ENCODE measurements around the gene KPNB1.
A peak's percentile ranks its signal among the peaks of the same experiment; 100 is the strongest.

The KPNB1 gene

DNA sequence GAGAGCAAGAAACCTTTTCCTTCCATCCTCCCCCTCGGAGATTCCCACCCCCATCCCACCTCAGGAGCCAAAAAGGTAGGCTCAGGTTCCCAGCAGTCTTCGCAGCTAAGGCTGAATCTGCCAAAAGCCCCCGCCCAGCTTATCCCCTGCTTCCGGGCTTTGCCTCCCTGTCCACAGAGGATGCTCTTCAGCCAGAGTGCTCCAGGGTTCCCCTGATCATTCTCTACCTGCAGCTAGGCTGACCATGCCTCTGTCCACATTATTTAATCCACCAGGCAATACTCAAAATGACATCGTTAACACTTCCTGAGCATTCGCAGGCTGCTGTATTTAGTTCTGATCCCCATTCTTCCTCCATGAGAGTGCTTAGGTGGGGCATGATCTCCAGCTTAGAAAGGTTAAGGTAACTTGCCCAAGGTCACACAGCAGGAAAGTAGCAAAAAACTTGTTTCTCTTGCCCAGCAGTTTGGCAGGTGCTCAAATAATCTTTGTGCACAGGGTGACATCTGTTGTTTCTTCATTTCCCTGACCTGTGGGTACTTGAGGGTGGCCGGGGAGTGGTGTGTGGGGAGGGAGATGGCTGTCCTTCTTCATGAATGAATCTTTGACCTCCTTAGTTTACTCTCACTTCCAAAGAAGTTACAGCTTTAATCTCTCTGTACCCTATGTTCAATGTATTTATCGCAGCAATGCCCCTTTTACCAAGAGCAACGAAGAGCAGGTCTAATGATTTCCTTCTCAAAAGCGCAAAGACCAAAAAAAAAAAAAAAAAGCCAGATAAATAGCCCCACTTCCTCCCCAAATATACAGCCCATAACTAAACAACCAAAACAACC, 43.4 kb downstream of the KPNB1 start (continued):
- no peak; the same call in 1 of the 2 replicates for TF ChIP-seq GLIS1 (tag by site-specific recombination; IDR thresholded peaks at IDR 0.05)
- TF ChIP-seq EGR2 (tag by site-specific recombination; IDR thresholded peaks at IDR 0.05; ENCODE audit: low read depth) = peak; percentile 76
- no peak for TF ChIP-seq ZNF18 (tag by site-specific recombination; IDR thresholded peaks at IDR 0.05)
- no peak for TF ChIP-seq ZNF148 (tag by site-specific recombination; IDR thresholded peaks at IDR 0.05; ENCODE audit: borderline replicate concordance)
- 0 out of 2 replicates have a peak, but pooled peaks have one; percentile 25 for TF ChIP-seq ZEB2 (tag by site-specific recombination; IDR thresholded peaks at IDR 0.05)
- TF ChIP-seq ZNF664 (tag by site-specific recombination; IDR thresholded peaks at IDR 0.05) = no peak
- TF ChIP-seq ZNF138 (tag by site-specific recombination; IDR thresholded peaks at IDR 0.05; ENCODE audit: borderline replicate concordance) = no peak
- TF ChIP-seq ZNF555 (tag by site-specific recombination; conservative IDR thresholded peaks at IDR 0.05) = no peak
- TF ChIP-seq ZBTB17 (tag by site-specific recombination; IDR thresholded peaks at IDR 0.05) = no peak
- TF ChIP-seq, protein P1, sequence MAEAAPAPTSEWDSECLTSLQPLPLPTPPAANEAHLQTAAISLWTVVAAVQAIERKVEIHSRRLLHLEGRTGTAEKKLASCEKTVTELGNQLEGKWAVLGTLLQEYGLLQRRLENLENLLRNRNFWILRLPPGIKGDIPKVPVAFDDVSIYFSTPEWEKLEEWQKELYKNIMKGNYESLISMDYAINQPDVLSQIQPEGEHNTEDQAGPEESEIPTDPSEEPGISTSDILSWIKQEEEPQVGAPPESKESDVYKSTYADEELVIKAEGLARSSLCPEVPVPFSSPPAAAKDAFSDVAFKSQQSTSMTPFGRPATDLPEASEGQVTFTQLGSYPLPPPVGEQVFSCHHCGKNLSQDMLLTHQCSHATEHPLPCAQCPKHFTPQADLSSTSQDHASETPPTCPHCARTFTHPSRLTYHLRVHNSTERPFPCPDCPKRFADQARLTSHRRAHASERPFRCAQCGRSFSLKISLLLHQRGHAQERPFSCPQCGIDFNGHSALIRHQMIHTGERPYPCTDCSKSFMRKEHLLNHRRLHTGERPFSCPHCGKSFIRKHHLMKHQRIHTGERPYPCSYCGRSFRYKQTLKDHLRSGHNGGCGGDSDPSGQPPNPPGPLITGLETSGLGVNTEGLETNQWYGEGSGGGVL (tag by site-specific recombination; IDR thresholded peaks at IDR 0.05) = 0 out of 2 replicates have a peak, but pooled peaks have one; percentile 17
- TF ChIP-seq, protein P2, sequence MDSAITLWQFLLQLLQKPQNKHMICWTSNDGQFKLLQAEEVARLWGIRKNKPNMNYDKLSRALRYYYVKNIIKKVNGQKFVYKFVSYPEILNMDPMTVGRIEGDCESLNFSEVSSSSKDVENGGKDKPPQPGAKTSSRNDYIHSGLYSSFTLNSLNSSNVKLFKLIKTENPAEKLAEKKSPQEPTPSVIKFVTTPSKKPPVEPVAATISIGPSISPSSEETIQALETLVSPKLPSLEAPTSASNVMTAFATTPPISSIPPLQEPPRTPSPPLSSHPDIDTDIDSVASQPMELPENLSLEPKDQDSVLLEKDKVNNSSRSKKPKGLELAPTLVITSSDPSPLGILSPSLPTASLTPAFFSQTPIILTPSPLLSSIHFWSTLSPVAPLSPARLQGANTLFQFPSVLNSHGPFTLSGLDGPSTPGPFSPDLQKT (IDR thresholded peaks at IDR 0.05; ENCODE audit: borderline replicate concordance, low read depth, low read length) = no peak
- TF ChIP-seq ZBTB8A (tag by site-specific recombination; IDR thresholded peaks at IDR 0.05) = peak; percentile 31; the same call in 1 of the 2 replicates
- no peak for TF ChIP-seq ZNF16 (tag by site-specific recombination; IDR thresholded peaks at IDR 0.05; ENCODE audit: low read depth)
- TF ChIP-seq ZNF768 (tag by site-specific recombination; IDR thresholded peaks at IDR 0.05) = no peak
- TF ChIP-seq, protein P3, sequence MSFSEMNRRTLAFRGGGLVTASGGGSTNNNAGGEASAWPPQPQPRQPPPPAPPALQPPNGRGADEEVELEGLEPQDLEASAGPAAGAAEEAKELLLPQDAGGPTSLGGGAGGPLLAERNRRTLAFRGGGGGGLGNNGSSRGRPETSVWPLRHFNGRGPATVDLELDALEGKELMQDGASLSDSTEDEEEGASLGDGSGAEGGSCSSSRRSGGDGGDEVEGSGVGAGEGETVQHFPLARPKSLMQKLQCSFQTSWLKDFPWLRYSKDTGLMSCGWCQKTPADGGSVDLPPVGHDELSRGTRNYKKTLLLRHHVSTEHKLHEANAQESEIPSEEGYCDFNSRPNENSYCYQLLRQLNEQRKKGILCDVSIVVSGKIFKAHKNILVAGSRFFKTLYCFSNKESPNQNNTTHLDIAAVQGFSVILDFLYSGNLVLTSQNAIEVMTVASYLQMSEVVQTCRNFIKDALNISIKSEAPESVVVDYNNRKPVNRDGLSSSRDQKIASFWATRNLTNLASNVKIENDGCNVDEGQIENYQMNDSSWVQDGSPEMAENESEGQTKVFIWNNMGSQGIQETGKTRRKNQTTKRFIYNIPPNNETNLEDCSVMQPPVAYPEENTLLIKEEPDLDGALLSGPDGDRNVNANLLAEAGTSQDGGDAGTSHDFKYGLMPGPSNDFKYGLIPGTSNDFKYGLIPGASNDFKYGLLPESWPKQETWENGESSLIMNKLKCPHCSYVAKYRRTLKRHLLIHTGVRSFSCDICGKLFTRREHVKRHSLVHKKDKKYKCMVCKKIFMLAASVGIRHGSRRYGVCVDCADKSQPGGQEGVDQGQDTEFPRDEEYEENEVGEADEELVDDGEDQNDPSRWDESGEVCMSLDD (tag by site-specific recombination; IDR thresholded peaks at IDR 0.05) = no peak
- no peak for TF ChIP-seq ZNF837 (tag by site-specific recombination; IDR thresholded peaks at IDR 0.05)
- TF ChIP-seq ZNF660 (tag by site-specific recombination; IDR thresholded peaks at IDR 0.05) = no peak
- TF ChIP-seq ZNF366 (tag by site-specific recombination; conservative IDR thresholded peaks at IDR 0.05) = no peak
- peak; percentile 32 for TF ChIP-seq ZIC2 (tag by site-specific recombination; IDR thresholded peaks at IDR 0.05)
- TF ChIP-seq HOXC10 (CRISPR knock-in tag; IDR thresholded peaks at IDR 0.05) = no peak
- TF ChIP-seq, protein P4, sequence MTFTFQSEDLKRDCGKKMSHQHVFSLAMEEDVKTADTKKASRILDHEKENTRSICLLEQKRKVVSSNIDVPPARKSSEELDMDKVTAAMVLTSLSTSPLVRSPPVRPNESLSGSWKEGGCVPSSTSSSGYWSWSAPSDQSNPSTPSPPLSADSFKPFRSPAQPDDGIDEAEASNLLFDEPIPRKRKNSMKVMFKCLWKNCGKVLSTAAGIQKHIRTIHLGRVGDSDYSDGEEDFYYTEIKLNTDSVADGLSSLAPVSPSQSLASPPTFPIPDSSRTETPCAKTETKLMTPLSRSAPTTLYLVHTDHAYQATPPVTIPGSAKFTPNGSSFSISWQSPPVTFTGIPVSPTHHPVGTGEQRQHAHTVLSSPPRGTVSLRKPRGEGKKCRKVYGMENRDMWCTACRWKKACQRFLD (tag by site-specific recombination; IDR thresholded peaks at IDR 0.05) = no peak
- TF ChIP-seq ZFP69B (tag by site-specific recombination; IDR thresholded peaks at IDR 0.05) = peak; percentile 43; the same call in 1 of the 2 replicates
- TF ChIP-seq KLF9 (tag by site-specific recombination; IDR thresholded peaks at IDR 0.05; ENCODE audit: low read depth) = no peak
